PC-9 (cell line): Measurements from ENCODE around the gene NLGN4X.

ENCODE experiments used
- EZH2 ChIP-seq: fragments of 200-600 bp; sonication (generic); IDR thresholded peaks from 2 replicates; pipeline ENCODE4 v1.8.0; 2017; ENCODE audit warnings: antibody characterized with exemption, low read depth
- TF ChIP-seq, protein P1 (sequence below): fragments of 200-600 bp; sonication (generic); conservative IDR thresholded peaks from 2 replicates; pipeline ENCODE4 v1.6.1; 2017; ENCODE audit warnings: mixed run types, antibody characterized with exemption, mild to moderate bottlenecking, moderate library complexity

DNA sequence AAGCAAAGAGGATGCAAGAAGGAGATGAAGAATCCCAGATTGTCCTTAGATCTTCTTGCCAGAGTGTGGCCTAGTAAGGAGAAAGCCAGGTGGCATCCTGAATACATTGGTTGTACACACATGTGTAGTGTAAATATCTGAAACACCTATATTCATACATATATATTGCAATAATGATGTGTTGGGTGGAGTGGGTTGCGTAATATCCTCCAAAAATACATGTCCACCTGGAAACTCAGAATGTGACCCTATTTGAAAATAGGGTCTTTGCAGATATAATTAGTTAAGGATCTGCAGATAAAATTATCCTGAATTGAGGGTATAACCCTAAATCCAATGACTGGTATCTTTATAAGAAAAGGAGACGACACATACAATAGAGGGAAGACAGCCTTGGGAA is 216.3 kb downstream of the NLGN4X start:
- TF ChIP-seq, protein P1, sequence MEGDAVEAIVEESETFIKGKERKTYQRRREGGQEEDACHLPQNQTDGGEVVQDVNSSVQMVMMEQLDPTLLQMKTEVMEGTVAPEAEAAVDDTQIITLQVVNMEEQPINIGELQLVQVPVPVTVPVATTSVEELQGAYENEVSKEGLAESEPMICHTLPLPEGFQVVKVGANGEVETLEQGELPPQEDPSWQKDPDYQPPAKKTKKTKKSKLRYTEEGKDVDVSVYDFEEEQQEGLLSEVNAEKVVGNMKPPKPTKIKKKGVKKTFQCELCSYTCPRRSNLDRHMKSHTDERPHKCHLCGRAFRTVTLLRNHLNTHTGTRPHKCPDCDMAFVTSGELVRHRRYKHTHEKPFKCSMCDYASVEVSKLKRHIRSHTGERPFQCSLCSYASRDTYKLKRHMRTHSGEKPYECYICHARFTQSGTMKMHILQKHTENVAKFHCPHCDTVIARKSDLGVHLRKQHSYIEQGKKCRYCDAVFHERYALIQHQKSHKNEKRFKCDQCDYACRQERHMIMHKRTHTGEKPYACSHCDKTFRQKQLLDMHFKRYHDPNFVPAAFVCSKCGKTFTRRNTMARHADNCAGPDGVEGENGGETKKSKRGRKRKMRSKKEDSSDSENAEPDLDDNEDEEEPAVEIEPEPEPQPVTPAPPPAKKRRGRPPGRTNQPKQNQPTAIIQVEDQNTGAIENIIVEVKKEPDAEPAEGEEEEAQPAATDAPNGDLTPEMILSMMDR = no peak
- no peak for TF ChIP-seq EZH2
